Left lung (tissue), 10 donors: Measurements from ENCODE around the gene COL11A2. TPM values are rescaled to one million over a fixed set of nuclear protein-coding genes. Genes with fewer than 3 reads are reported as not detected.

Source experiments
- ATAC-seq: fragments of 200-7000 bp; cut with Tn5 transposase; one replicate; pipeline ENCODE4 v1.9.1; 2020; ENCODE audit warnings: moderate library complexity
- DNase-seq, 4 donors: peaks; one replicate each; pipeline ENCODE4 v3.0.0-alpha.2; 2013 to 2020
- H3K27ac ChIP-seq, 2 donors: fragments of 200-600 bp; sonication (generic) in 1 of 2; one replicate each; pipeline versions ENCODE4 v1.5.0 to v1.8.0; 2020 to 2021
- H3K27me3 ChIP-seq, 2 donors: fragments of 200-600 bp; sonication (generic) in 1 of 2; one replicate each; pipeline versions ENCODE4 v1.5.0 to v1.8.0; 2020 to 2021
- H3K36me3 ChIP-seq, 2 donors: fragments of 200-600 bp; sonication (generic) in 1 of 2; one replicate each; pipeline versions ENCODE4 v1.5.0 to v1.8.0; 2020 to 2021
- H3K4me1 ChIP-seq, 2 donors: fragments of 200-600 bp; one replicate each; pipeline ENCODE4 v1.8.0; 2021
- H3K4me3 ChIP-seq, 2 donors: fragments of 200-600 bp; sonication (generic) in 1 of 2; one replicate each; pipeline versions ENCODE4 v1.5.0 to v1.8.0; 2020 to 2021; ENCODE audit warnings: mild to moderate bottlenecking in 1 of 2
- H3K9me3 ChIP-seq, 2 donors: fragments of 200-600 bp; sonication (generic) in 1 of 2; one replicate each; pipeline versions ENCODE4 v1.5.0 to v1.8.0; 2020 to 2021
- intact Hi-C, 2 donors: fragments of 100-400 bp; cut with DNase I; formaldehyde crosslinking; loops; one replicate each; pipeline versions ENCODE4 v1.11.2 to v1.14.2; 2022
- polyA plus RNA-seq, 6 donors: library from polyadenylated mRNA; unstranded; fragments of 120-200 nt; gene quantifications; one replicate each; pipeline ENCODE4 v1.2.1, GENCODE V29; 2013; ENCODE audit not compliant: insufficient read length in 6 of 6
- total RNA-seq, 2 donors: library from RNA; stranded (reverse); fragmentation: NEBNext Ultra II Directional; extraction: Animal tissue kit (Norgen Biotek cat#: 25700); gene quantifications; one replicate each; pipeline ENCODE4 v1.2.1, GENCODE V29; 2021
- TF ChIP-seq, protein P1 (sequence below), 2 donors: fragments of 200-600 bp; sonication (generic) in 1 of 2; IDR thresholded peaks; one replicate each; pipeline versions ENCODE4 v1.5.0 to v1.8.0; 2021; ENCODE audit warnings: antibody characterized with exemption in 2 of 2
- donor health status: DM: no; HTN: yes; CAD: no.
- donor health status: DM: no; HTN: no; CAD: no.

Gene COL11A2
- total and polyA plus RNA-seq, 8 donors = 0.45 to 9.5 (median 3.6) TPM

GRCh38 chr6:33207552-33208090 is 15.4 kb upstream of the COL11A2 start:
- intact Hi-C loops = no loop called here
- Histone ChIP-seq H3K36me3 (peaks cover 0 to 44% of the 10 kb centered on the region in 2 donors), H3K27ac (peak overlapping the region; percentile 85 to 91), H3K27me3 (peaks cover 0 to under 1% of the 10 kb centered on the region in 2 donors), H3K4me3 (peak overlapping the region; percentile 59 to 70), H3K4me1 (peaks cover 19 to 64% of the 10 kb centered on the region in 2 donors), H3K9me3 (no peaks in the 10 kb centered on the region)
- TF ChIP-seq, protein P1, sequence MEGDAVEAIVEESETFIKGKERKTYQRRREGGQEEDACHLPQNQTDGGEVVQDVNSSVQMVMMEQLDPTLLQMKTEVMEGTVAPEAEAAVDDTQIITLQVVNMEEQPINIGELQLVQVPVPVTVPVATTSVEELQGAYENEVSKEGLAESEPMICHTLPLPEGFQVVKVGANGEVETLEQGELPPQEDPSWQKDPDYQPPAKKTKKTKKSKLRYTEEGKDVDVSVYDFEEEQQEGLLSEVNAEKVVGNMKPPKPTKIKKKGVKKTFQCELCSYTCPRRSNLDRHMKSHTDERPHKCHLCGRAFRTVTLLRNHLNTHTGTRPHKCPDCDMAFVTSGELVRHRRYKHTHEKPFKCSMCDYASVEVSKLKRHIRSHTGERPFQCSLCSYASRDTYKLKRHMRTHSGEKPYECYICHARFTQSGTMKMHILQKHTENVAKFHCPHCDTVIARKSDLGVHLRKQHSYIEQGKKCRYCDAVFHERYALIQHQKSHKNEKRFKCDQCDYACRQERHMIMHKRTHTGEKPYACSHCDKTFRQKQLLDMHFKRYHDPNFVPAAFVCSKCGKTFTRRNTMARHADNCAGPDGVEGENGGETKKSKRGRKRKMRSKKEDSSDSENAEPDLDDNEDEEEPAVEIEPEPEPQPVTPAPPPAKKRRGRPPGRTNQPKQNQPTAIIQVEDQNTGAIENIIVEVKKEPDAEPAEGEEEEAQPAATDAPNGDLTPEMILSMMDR (IDR thresholded peaks at IDR 0.05) = no peak
- ATAC-seq (peak; percentile 25), DNase-seq (peak in 1 of 4 donors; percentile 75)

DNA sequence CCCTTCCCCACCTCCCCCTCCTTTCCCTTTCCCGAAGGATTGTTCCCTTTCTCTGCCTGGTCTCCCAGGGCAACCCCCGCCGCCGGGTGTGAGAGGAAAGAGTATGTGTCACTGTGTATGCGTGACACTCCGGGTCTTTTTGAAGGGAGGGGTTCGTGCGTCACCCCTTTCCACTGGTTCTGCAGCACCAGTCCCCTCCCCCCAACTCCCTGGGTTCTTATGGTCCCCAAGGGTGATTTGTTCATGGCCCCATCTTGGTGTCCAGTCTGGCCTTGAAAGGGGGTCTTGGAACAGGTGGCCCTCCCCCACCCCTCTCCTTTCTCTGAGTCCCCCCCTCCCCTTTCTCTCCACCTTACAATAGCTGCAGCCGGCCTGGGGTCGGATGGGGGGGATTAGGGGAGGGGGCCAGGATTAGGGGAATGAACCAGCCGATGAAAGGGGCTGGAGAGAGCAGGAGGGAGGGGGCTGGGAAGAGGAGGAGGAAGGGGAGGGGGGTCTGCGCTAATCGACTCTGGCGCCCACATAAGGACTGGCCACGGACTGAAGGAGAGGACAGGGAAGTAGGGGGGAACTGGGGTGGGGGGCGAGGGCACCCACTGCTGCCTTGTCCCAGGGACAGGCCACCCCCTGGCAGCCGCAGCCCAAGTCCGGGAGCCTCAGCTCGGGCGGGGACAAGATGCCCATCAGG is 14.7 kb upstream of the COL11A2 start:
- intact Hi-C loops = no loop called here
- DNase-seq = peak in 1 of 4 donors; percentile 38
- Histone ChIP-seq H3K27me3 (no peaks in the 10 kb centered on the region), H3K36me3 (peaks cover 0 to 45% of the 10 kb centered on the region in 2 donors), H3K4me3 (peak overlapping the region; percentile 59 to 70), H3K27ac (peak overlapping the region in 1 of 2 donors; percentile 91), H3K4me1 (peaks cover 23 to 64% of the 10 kb centered on the region in 2 donors), H3K9me3 (no peaks in the 10 kb centered on the region)
- TF ChIP-seq, protein P1 (IDR thresholded peaks at IDR 0.05) = no peak
- ATAC-seq = no peak

- Histone ChIP-seq H3K4me3 (no peak overlapping the region), H3K9me3 (no peaks in the 10 kb centered on the region), H3K36me3 (peaks cover 0 to 44% of the 10 kb centered on the region in 2 donors), H3K27me3 (no peaks in the 10 kb centered on the region), H3K4me1 (peaks cover 30 to 72% of the 10 kb centered on the region in 2 donors), H3K27ac (no peak overlapping the region)
- intact Hi-C loops = no loop called here
- ATAC-seq = no peak
- TF ChIP-seq, protein P1 (IDR thresholded peaks at IDR 0.05) = no peak
- DNase-seq = no peak
Measured at GRCh38 chr6:33206027-33206863, 14.0 kb upstream of the COL11A2 start.

DNA sequence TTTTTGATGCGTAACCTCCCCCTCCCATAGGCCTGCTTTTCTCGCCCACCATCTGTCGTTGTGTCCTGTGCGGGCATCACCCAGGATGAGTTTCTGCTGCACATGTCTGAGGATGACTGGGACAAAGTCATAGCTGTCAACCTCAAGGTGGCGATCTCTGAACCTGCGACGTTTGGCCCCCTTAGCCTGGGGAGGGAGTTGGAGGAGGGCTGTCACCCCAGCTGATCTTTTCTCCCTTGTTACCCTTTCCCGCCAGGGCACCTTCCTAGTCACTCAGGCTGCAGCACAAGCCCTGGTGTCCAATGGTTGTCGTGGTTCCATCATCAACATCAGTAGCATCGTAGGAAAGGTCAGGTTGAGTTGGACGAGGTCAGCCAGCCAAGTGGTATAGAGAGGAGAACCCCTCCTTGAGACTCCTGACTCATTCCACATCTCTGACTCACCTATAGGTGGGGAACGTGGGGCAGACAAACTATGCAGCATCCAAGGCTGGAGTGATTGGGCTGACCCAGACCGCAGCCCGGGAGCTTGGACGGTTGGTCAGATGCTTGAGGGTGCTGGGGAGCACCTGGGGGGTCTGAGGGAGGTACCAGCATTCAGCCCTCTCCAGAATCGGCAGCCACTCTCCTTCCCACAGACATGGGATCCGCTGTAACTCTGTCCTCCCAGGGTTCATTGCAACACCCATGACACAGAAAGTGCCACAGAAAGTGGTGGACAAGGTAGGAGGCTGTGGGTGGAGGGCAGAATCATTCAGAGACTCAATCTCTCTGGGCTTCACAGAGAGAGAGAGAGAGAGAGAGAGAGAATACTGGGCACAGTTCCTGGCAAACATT is 13.1 kb upstream of the COL11A2 start:
- peaks cover 32 to 74% of the 10 kb centered on the region in 2 donors for H3K4me1 ChIP-seq
- peak; percentile 4 for ATAC-seq

More for the DNA sequence above, 13.1 kb upstream of the COL11A2 start:
- Histone ChIP-seq H3K36me3 (peaks cover 0 to 36% of the 10 kb centered on the region in 2 donors), H3K27me3 (no peaks in the 10 kb centered on the region), H3K4me3 (peak overlapping the region; percentile 62 to 63), H3K27ac (peak overlapping the region; percentile 44 to 68), H3K9me3 (no peaks in the 10 kb centered on the region)
- DNase-seq = no peak
- intact Hi-C loops = no loop called here
- TF ChIP-seq, protein P1 (IDR thresholded peaks at IDR 0.05) = no peak
